Fibroblast of upper back skin (primary cell): ENCODE measurements around the gene CCDC61.

Experiments
- DNase-seq: peaks from one replicate; pipeline ENCODE4 v3.0.0-alpha.2; 2013

The CCDC61 gene

GRCh38 chr19:45994998-45995714 lies at the start of gene CCDC61:
CCDC61 (plus strand) TSS chr19:45995467; CDS start chr19:46003019, 7,552 bp downstream.
- peak; percentile 100 for DNase-seq

- DNase-seq: peak; percentile 24
These were observed 47.3 kb upstream of the CCDC61 start for GRCh38 chr19:45947926-45948325.

- no peak for DNase-seq
These were observed 43.0 kb upstream of the CCDC61 start for GRCh38 chr19:45952341-45952685.

- DNase-seq: peak; percentile 47
These were observed 42.4 kb upstream of the CCDC61 start for GRCh38 chr19:45952686-45953505.

- no peak for DNase-seq
These were observed 41.6 kb upstream of the CCDC61 start for GRCh38 chr19:45953676-45954075.

GRCh38 chr19:45954156-45954555 lies 41.1 kb upstream of the CCDC61 start:
- DNase-seq: no peak

GRCh38 chr19:45955905-45956608 lies 39.2 kb upstream of the CCDC61 start:
- peak; percentile 9 for DNase-seq

GRCh38 chr19:45958320-45958719 lies 36.9 kb upstream of the CCDC61 start:
- DNase-seq: no peak

GRCh38 chr19:45958769-45959516 lies 36.3 kb upstream of the CCDC61 start:
- peak; percentile 46 for DNase-seq

GRCh38 chr19:45959517-45960025 lies 35.7 kb upstream of the CCDC61 start:
- DNase-seq: no peak

GRCh38 chr19:45960595-45961235 lies 34.6 kb upstream of the CCDC61 start:
- DNase-seq: no peak

GRCh38 chr19:45962021-45962420 lies 33.2 kb upstream of the CCDC61 start:
- DNase-seq: no peak

GRCh38 chr19:45967246-45967645 lies 28.0 kb upstream of the CCDC61 start:
- no peak for DNase-seq

GRCh38 chr19:45968626-45969025 lies 26.6 kb upstream of the CCDC61 start:
- no peak for DNase-seq

- no peak for DNase-seq
These were observed 25.6 kb upstream of the CCDC61 start for GRCh38 chr19:45969676-45970075.

- DNase-seq: no peak
These were observed 23.9 kb upstream of the CCDC61 start for GRCh38 chr19:45971260-45971902.

GRCh38 chr19:45972081-45972946 lies 23.0 kb upstream of the CCDC61 start:
- DNase-seq: no peak

- DNase-seq: no peak
These were observed 22.2 kb upstream of the CCDC61 start for GRCh38 chr19:45972947-45973540.

- DNase-seq: peak; percentile 55
These were observed 21.5 kb upstream of the CCDC61 start, which contains the start of gene NOVA2 for GRCh38 chr19:45973553-45974338. NOVA2 (minus strand) TSS chr19:45973865; CDS start chr19:45973351, 514 bp downstream.
